AG09309 (cell line): ENCODE data around the gene DIABLO.

Source experiments
- DNase-seq: peaks from one replicate; pipeline ENCODE4 v3.0.0-alpha.2; 2010; ENCODE audit warnings: low read depth
- H3K4me3 ChIP-seq: 2 replicates; pipeline ENCODE4 v1.5.1; 2011; ENCODE audit warnings: mild to moderate bottlenecking, low read depth, low read length, moderate library complexity; ENCODE audit not compliant: control insufficient read depth
- TF ChIP-seq, protein P1 (sequence below): IDR thresholded peaks from 2 replicates; pipeline ENCODE4 v1.5.1; 2011; ENCODE audit warnings: mild to moderate bottlenecking, low read depth, low read length, inconsistent platforms; ENCODE audit not compliant: insufficient read depth, control insufficient read depth; ENCODE audit errors: missing control alignments

Gene DIABLO

GRCh38 chr12:122250536-122250935 is 24.7 kb upstream of the DIABLO start:
- DNase-seq: no peak
- TF ChIP-seq, protein P1, sequence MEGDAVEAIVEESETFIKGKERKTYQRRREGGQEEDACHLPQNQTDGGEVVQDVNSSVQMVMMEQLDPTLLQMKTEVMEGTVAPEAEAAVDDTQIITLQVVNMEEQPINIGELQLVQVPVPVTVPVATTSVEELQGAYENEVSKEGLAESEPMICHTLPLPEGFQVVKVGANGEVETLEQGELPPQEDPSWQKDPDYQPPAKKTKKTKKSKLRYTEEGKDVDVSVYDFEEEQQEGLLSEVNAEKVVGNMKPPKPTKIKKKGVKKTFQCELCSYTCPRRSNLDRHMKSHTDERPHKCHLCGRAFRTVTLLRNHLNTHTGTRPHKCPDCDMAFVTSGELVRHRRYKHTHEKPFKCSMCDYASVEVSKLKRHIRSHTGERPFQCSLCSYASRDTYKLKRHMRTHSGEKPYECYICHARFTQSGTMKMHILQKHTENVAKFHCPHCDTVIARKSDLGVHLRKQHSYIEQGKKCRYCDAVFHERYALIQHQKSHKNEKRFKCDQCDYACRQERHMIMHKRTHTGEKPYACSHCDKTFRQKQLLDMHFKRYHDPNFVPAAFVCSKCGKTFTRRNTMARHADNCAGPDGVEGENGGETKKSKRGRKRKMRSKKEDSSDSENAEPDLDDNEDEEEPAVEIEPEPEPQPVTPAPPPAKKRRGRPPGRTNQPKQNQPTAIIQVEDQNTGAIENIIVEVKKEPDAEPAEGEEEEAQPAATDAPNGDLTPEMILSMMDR: no peak
- no peak overlapping the region for H3K4me3 ChIP-seq

DNA sequence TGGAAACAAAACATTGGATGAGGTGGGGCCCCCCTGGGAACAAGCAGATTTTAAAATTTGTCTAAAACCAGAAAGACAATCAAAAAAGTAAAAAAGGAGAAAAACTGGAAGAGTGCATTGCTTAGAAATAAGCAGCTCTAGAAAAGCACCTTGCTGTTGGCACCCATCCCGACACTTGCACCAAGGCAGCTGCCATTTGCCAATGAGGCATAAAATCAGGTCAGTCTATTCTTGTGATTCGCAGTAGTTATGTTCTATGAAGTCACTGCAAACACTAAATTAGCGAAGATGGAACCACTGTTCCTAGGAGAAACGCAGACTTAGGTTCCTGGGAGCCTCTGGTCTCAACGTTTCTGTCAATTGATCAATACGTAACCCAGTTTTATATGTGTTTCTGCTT is 24.2 kb upstream of the DIABLO start:
- TF ChIP-seq, protein P1: no peak
- H3K4me3 ChIP-seq: no peak overlapping the region
- no peak for DNase-seq

DNA sequence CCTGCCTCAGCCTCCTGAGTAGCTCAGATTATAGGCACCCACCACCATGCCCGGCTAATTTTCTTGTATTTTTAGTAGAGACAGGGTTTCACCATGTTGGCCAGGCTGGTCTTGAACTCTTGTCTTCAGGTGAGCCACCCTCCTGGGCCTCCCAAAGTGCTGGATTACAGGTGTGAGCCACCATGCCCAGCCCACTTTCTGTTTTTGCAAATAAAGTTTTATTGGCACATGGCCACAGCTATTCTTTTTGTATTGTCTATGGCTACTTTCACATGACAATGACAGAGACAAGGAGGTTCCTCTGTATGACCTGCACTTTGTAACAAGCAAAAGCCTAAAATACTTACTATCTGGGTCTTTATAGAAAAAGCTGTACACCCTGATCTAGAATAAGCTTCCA is 19.7 kb upstream of the DIABLO start:
- TF ChIP-seq, protein P1: no peak
- no peak overlapping the region for H3K4me3 ChIP-seq
- DNase-seq: no peak

DNA sequence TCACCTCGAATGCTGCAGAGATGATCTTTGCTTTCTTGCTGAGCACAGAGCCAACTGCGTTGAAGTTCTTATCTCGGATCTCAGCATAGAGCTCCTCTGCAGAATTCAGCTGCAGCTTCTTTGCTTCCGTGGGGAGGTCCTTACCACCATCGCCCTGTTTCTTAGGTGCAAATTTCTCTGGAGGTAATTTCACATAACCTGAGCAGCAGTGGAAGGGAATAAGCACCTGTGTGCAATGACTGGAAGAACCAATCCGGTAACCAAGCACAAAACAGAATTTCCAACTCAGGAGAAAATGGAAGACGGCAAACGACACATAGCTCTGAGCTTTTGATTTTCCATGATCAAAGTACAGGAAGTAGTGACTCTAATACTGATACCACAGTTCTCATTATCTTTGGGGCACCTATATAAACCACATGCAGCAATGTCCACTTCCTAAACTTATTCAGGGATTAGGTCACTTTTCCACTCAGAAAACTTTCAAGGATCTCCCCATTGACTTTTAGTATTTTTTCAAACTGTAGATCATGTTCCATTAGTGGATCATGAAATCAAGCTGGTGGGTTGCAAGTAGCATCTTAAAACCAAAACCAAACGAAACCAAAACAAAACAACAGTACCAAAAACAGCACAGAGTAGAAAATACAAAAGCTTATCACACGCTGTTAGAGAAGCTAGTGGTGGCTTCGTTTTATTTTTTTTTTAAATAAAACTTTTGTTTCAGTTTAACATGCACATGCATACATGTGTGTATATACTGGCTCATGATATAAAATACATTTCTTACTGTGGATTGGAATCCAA is 18.9 kb upstream of the DIABLO start:
- DNase-seq: no peak
- TF ChIP-seq, protein P1: no peak
- H3K4me3 ChIP-seq: no peak overlapping the region

DNA sequence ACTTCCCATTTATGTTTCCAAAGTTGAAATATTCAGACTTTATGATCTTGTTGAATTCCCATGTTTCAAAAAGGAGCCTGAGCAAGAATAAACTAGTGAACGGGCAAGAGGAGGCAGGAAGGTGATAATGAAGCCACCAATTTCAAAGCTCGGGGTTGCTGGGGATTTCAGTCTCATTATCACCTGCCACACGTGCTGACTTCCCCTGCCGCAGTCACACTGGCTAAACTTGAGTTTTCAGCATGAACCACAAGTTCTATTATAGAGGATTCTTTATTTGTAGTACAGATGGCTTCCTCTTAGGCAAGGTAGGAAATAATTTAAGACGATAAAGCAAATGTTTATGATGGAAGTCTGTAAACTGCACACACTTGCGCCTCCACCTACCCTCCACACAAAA is 18.1 kb upstream of the DIABLO start:
- no peak for DNase-seq
- no peak overlapping the region for H3K4me3 ChIP-seq
- TF ChIP-seq, protein P1: no peak

GRCh38 chr12:122238861-122239260 is 13.0 kb upstream of the DIABLO start:
- H3K4me3 ChIP-seq: no peak overlapping the region
- no peak for DNase-seq
- TF ChIP-seq, protein P1: no peak

- no peak for DNase-seq
- TF ChIP-seq, protein P1: no peak
Measured at GRCh38 chr12:122235741-122236140, 9.9 kb upstream of the DIABLO start.

More at GRCh38 chr12:122235741-122236140, 9.9 kb upstream of the DIABLO start:
- H3K4me3 ChIP-seq: no peak overlapping the region
